ELF-1 (cell line): Measurements from ENCODE around the gene KRT33A.

Experiments
- DNase-seq: peaks from one replicate; pipeline ENCODE4 v3.0.0-alpha.2; 2016; ENCODE audit warnings: low read depth, low spot score

KRT33A gene

GRCh38 chr17:41329279-41329948 lies 21.2 kb downstream of the KRT33A start:
- peak; percentile 62 for DNase-seq

- no peak for DNase-seq
Measured at GRCh38 chr17:41328207-41328606, 22.4 kb downstream of the KRT33A start.

- no peak for DNase-seq
Measured at GRCh38 chr17:41327411-41328120, 23.1 kb downstream of the KRT33A start.

- DNase-seq: no peak
Measured at GRCh38 chr17:41326173-41327145, 24.2 kb downstream of the KRT33A start.

- no peak for DNase-seq
Measured at GRCh38 chr17:41325611-41326010, 25.0 kb downstream of the KRT33A start.

- no peak for DNase-seq
Measured at GRCh38 chr17:41325126-41325525, 25.5 kb downstream of the KRT33A start.

GRCh38 chr17:41324180-41325075 lies 26.2 kb downstream of the KRT33A start:
- DNase-seq: peak; percentile 46

- DNase-seq: peak; percentile 79
Measured at GRCh38 chr17:41322903-41323895, 27.4 kb downstream of the KRT33A start.

- DNase-seq: no peak
Measured at GRCh38 chr17:41322094-41322902, 28.3 kb downstream of the KRT33A start.

- DNase-seq: no peak
Measured at GRCh38 chr17:41318231-41318630, 32.4 kb downstream of the KRT33A start.

- DNase-seq: no peak
Measured at GRCh38 chr17:41315814-41316445, 34.7 kb downstream of the KRT33A start.

- no peak for DNase-seq
Measured at GRCh38 chr17:41315204-41315794, 35.3 kb downstream of the KRT33A start, which contains the start of gene KRTAP17-1. Gene KRTAP17-1, minus strand, starts transcription at chr17:41315710. Its CDS starts 60 bp downstream, at chr17:41315650.

GRCh38 chr17:41311111-41311510 lies 39.5 kb downstream of the KRT33A start:
- DNase-seq: no peak

- DNase-seq: no peak
Measured at GRCh38 chr17:41308918-41309359, 41.7 kb downstream of the KRT33A start, which contains the start of gene KRTAP16-1. Gene KRTAP16-1, minus strand, starts transcription at chr17:41309309. Its CDS starts 56 bp downstream, at chr17:41309253.

GRCh38 chr17:41308251-41308917 lies 42.2 kb downstream of the KRT33A start:
- DNase-seq: no peak

- DNase-seq: no peak
Measured at GRCh38 chr17:41307647-41308046, 43.0 kb downstream of the KRT33A start.

GRCh38 chr17:41304091-41304490 lies 46.5 kb downstream of the KRT33A start:
- no peak for DNase-seq
